GM23248 (cell line): Measurements from ENCODE around the gene IGFALS.

Source experiments
- EZH2 ChIP-seq: fragments of 200-600 bp; sonication (generic); IDR thresholded peaks from 2 replicates; pipeline ENCODE4 v1.6.1; 2018; ENCODE audit warnings: antibody characterized with exemption, mild to moderate bottlenecking; ENCODE audit not compliant: insufficient read depth, poor library complexity, severe bottlenecking
- EZH2phosphoT487 ChIP-seq: fragments of 200-600 bp; sonication (generic); IDR thresholded peaks from 2 replicates; pipeline ENCODE4 v1.6.1; 2018; ENCODE audit warnings: antibody characterized with exemption, moderate library complexity, mild to moderate bottlenecking, low read depth; ENCODE audit not compliant: insufficient read depth

DNA sequence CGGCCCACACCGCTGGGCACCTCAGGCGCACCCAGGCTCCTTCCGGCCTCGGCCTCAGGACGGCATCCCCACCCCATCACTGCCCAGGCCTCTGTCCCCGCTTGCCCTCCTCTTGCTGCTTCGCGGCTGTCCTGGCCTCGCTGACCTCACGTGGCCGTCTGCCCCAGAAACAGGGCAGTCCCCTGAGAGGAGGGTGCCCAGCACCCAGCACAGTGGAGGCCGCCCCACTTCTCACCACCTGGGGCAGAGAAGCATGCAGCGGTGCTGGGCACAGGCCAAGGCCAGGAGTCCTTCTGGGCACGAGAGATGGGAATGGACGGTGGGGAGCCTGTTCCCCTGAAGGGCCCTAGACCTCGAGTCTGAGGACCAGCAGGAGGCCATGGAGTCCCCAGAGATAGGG lies 24.2 kb upstream of the IGFALS start:
- TF ChIP-seq EZH2 (no peak), EZH2phosphoT487 (no peak)
